ENCODE results near the gene KIZ. TPM values are rescaled to one million over a fixed set of nuclear protein-coding genes. Genes with fewer than 3 reads are reported as not detected.

KIZ gene
- total RNA-seq, 1 experiment from 2014 or later = 31.8 TPM

- Histone ChIP-seq H3K36me3 (ENCODE audit: control insufficient read depth, insufficient read depth, low read length) (no peaks in the 10 kb centered on the region), H3K4me3 (ENCODE audit: low read depth, low read length) (no peak overlapping the region), H3K9me3 (no peaks in the 10 kb centered on the region), H3K27me3 (replicated peaks; ENCODE audit: control insufficient read depth, insufficient read depth, low read length) (no peaks in the 10 kb centered on the region), H3K4me1 (no peaks in the 10 kb centered on the region)
- H3K27ac Mint-ChIP-seq (ENCODE audit: unreplicated experiment) = no peak overlapping the region
- BruUV-seq (replicated peaks) = no TSS peak
- CTCF ChIA-PET = no interaction called here
- intact Hi-C loops (cut with micrococcal nuclease; ENCODE audit: unreplicated experiment) = no loop called here
- no peaks in the 10 kb centered on the region for H3K4me1 Mint-ChIP-seq (ENCODE audit: low read depth, unreplicated experiment)
- POLR2A ChIA-PET = no interaction called here
- no peak overlapping the region for H3K4me3 Mint-ChIP-seq (ENCODE audit: unreplicated experiment)
- no peak for DNase-seq
- no peaks in the 10 kb centered on the region for H3K27me3 Mint-ChIP-seq (ENCODE audit: insufficient read depth, unreplicated experiment)
- no peak for TF ChIP-seq CTCF (IDR thresholded peaks at IDR 0.05; ENCODE audit: insufficient read depth in 1 of 2, low read depth in 1 of 2, low read length in 1 of 2, severe bottlenecking in 1 of 2, unreplicated experiment in 1 of 2)
- no peaks in the 10 kb centered on the region for H3K36me3 Mint-ChIP-seq (ENCODE audit: insufficient read depth, unreplicated experiment)
- no peaks in the 10 kb centered on the region for H3K9me3 Mint-ChIP-seq (ENCODE audit: unreplicated experiment)
Observed at GRCh38 chr20:21251278-21251677, 125.4 kb downstream of the KIZ start.

GRCh38 chr20:21257192-21257591 is 131.3 kb downstream of the KIZ start:
- H3K4me3 ChIP-seq (ENCODE audit: low read depth, low read length) = no peak overlapping the region
- ChIA-PET CTCF (no interaction called here), POLR2A (no interaction called here)
- no peaks in the 10 kb centered on the region for H3K36me3 Mint-ChIP-seq (ENCODE audit: insufficient read depth, unreplicated experiment)
- no peak for DNase-seq
- no TSS peak for BruUV-seq (replicated peaks)
- no peak for TF ChIP-seq CTCF (IDR thresholded peaks at IDR 0.05; ENCODE audit: insufficient read depth in 1 of 2, low read depth in 1 of 2, low read length in 1 of 2, severe bottlenecking in 1 of 2, unreplicated experiment in 1 of 2)
- H3K9me3 ChIP-seq = peaks cover 3% of the 10 kb centered on the region; the same call in 1 of the 2 replicates
- no peaks in the 10 kb centered on the region for H3K27me3 ChIP-seq (replicated peaks; ENCODE audit: control insufficient read depth, insufficient read depth, low read length)
- H3K27ac Mint-ChIP-seq (ENCODE audit: unreplicated experiment) = no peak overlapping the region
- no peak overlapping the region for H3K4me3 Mint-ChIP-seq (ENCODE audit: unreplicated experiment)
- no peaks in the 10 kb centered on the region for H3K4me1 ChIP-seq
- H3K4me1 Mint-ChIP-seq (ENCODE audit: low read depth, unreplicated experiment) = no peaks in the 10 kb centered on the region
- no peaks in the 10 kb centered on the region for H3K9me3 Mint-ChIP-seq (ENCODE audit: unreplicated experiment)
- intact Hi-C loops (cut with micrococcal nuclease; ENCODE audit: unreplicated experiment) = no loop called here
- no peaks in the 10 kb centered on the region for H3K27me3 Mint-ChIP-seq (ENCODE audit: insufficient read depth, unreplicated experiment)
- H3K36me3 ChIP-seq (ENCODE audit: control insufficient read depth, insufficient read depth, low read length) = no peaks in the 10 kb centered on the region

GRCh38 chr20:21258411-21258810 is 132.5 kb downstream of the KIZ start:
- H3K4me1 ChIP-seq = no peaks in the 10 kb centered on the region
- no peaks in the 10 kb centered on the region for H3K27me3 Mint-ChIP-seq (ENCODE audit: insufficient read depth, unreplicated experiment)
- H3K9me3 ChIP-seq = peaks cover 3% of the 10 kb centered on the region; the same call in 1 of the 2 replicates
- no TSS peak for BruUV-seq (replicated peaks)
- no peak overlapping the region for H3K4me3 ChIP-seq (ENCODE audit: low read depth, low read length)
- H3K4me3 Mint-ChIP-seq (ENCODE audit: unreplicated experiment) = no peak overlapping the region
- ChIA-PET POLR2A (no interaction called here), CTCF (no interaction called here)
- no peak for TF ChIP-seq CTCF (IDR thresholded peaks at IDR 0.05; ENCODE audit: insufficient read depth in 1 of 2, low read depth in 1 of 2, low read length in 1 of 2, severe bottlenecking in 1 of 2, unreplicated experiment in 1 of 2)
- DNase-seq = no peak
- no peak overlapping the region for H3K27ac Mint-ChIP-seq (ENCODE audit: unreplicated experiment)
- intact Hi-C loops (cut with micrococcal nuclease; ENCODE audit: unreplicated experiment) = no loop called here
- H3K36me3 Mint-ChIP-seq (ENCODE audit: insufficient read depth, unreplicated experiment) = no peaks in the 10 kb centered on the region
- no peaks in the 10 kb centered on the region for H3K4me1 Mint-ChIP-seq (ENCODE audit: low read depth, unreplicated experiment)
- H3K27me3 ChIP-seq (replicated peaks; ENCODE audit: control insufficient read depth, insufficient read depth, low read length) = no peaks in the 10 kb centered on the region
- H3K36me3 ChIP-seq (ENCODE audit: control insufficient read depth, insufficient read depth, low read length) = no peaks in the 10 kb centered on the region
- no peaks in the 10 kb centered on the region for H3K9me3 Mint-ChIP-seq (ENCODE audit: unreplicated experiment)

All from Caco-2 (cell line).